LNCaP clone FGC (cell line): ENCODE results near the gene DGKA.

Experiments
- DNase-seq: peaks from one replicate; pipeline ENCODE4 v3.0.0-alpha.2; 2011; ENCODE audit warnings: low read depth
- H3K4me3 ChIP-seq: 2 replicates; pipeline ENCODE4 v1.5.1; 2011; ENCODE audit warnings: mild to moderate bottlenecking, low read depth, low read length, control low read depth
- TF ChIP-seq, protein P1 (sequence below): IDR thresholded peaks from 2 replicates; pipeline ENCODE4 v1.5.1; 2012; ENCODE audit warnings: mild to moderate bottlenecking; ENCODE audit not compliant: control insufficient read depth, insufficient read depth; ENCODE audit errors: extremely low read depth

The DGKA gene

GRCh38 chr12:55931780-55932550 is 1.0 kb downstream of the DGKA start:
- TF ChIP-seq, protein P1, sequence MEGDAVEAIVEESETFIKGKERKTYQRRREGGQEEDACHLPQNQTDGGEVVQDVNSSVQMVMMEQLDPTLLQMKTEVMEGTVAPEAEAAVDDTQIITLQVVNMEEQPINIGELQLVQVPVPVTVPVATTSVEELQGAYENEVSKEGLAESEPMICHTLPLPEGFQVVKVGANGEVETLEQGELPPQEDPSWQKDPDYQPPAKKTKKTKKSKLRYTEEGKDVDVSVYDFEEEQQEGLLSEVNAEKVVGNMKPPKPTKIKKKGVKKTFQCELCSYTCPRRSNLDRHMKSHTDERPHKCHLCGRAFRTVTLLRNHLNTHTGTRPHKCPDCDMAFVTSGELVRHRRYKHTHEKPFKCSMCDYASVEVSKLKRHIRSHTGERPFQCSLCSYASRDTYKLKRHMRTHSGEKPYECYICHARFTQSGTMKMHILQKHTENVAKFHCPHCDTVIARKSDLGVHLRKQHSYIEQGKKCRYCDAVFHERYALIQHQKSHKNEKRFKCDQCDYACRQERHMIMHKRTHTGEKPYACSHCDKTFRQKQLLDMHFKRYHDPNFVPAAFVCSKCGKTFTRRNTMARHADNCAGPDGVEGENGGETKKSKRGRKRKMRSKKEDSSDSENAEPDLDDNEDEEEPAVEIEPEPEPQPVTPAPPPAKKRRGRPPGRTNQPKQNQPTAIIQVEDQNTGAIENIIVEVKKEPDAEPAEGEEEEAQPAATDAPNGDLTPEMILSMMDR = no peak
- peak overlapping the region; percentile 55 for H3K4me3 ChIP-seq
- no peak for DNase-seq

- DNase-seq = no peak
- TF ChIP-seq, protein P1 = no peak
- H3K4me3 ChIP-seq = peak overlapping the region; percentile 55
These were observed 1.6 kb downstream of the DGKA start for GRCh38 chr12:55932551-55932910.

- no peak overlapping the region for H3K4me3 ChIP-seq
- no peak for DNase-seq
- TF ChIP-seq, protein P1 = no peak
These were observed 2.3 kb downstream of the DGKA start for GRCh38 chr12:55933169-55933798.

DNA sequence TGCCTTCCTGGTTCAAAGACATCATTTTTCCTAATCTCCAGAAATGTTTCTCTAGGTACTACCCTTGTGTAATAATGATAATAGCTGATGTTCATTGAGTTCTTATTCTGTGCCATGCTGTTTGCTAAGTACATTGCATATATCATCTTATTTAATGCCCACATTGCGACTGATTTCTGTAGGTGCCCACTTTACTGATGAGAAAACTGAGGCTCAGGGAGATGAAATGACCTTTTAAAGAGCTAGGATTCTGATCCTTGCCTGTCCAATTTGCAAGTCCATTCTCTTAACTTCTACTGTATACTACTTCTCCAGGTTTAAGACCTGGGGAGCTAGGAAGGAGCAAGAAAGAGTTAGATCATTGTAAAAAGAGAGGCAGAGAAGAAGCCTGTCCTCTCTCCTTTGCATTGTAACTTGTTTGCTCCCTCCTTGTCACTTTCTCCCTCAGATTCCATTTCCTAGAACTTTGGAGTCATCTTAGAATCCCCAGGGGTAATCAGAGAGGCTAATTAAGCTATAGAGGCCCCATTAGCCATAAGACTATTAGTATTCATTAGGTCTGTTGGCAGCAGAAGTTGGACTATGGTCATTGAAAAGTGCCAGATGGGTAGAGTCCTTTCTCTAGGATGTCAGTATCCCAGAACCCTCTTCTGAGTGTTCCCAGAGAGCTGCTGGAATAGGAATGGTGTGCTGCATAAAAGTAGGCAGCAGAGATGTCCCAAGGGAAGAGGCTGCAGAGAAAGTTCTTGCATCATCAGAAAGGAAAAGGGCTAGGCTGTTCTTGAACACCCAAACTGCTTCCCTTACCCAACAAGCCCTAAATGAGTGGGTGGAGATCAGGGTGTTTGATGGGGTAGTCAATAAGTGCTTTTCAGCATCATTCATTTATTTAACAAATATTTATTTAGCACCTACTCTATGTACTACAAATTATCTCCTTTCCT is 3.1 kb downstream of the DGKA start:
- no peak overlapping the region for H3K4me3 ChIP-seq
- DNase-seq = no peak
- TF ChIP-seq, protein P1 = no peak

GRCh38 chr12:55934773-55935172 is 3.8 kb downstream of the DGKA start:
- no peak overlapping the region for H3K4me3 ChIP-seq
- TF ChIP-seq, protein P1 = no peak
- no peak for DNase-seq

GRCh38 chr12:55935738-55936151 is 4.8 kb downstream of the DGKA start:
- H3K4me3 ChIP-seq = no peak overlapping the region
- no peak for DNase-seq
- TF ChIP-seq, protein P1 = no peak
